ENCODE results near the gene GDA.

GDA gene

GRCh38 chr9:72128526-72128925 lies 20.7 kb upstream of the GDA start:
- Histone ChIP-seq H3K9me3 (ENCODE audit: severe bottlenecking) (no peaks in the 10 kb centered on the region), H3K27ac (no peak overlapping the region), H3K36me3 (no peaks in the 10 kb centered on the region), H3K4me3 (ENCODE audit: low read depth, low read length) (no peak overlapping the region), H3K27me3 (ENCODE audit: insufficient read depth, low read depth, severe bottlenecking) (no peaks in the 10 kb centered on the region)
- TF ChIP-seq CTCF (IDR thresholded peaks at IDR 0.05; ENCODE audit: low read depth, low read length) = no peak
- DNase-seq = no peak

GRCh38 chr9:72129271-72130156 lies 19.7 kb upstream of the GDA start:
- Histone ChIP-seq H3K4me3 (ENCODE audit: low read depth, low read length) (no peak overlapping the region), H3K27ac (no peak overlapping the region), H3K36me3 (no peaks in the 10 kb centered on the region), H3K9me3 (ENCODE audit: severe bottlenecking) (no peaks in the 10 kb centered on the region), H3K27me3 (ENCODE audit: insufficient read depth, low read depth, severe bottlenecking) (no peaks in the 10 kb centered on the region)
- no peak for TF ChIP-seq CTCF (IDR thresholded peaks at IDR 0.05; ENCODE audit: low read depth, low read length)
- DNase-seq = no peak

GRCh38 chr9:72130321-72130720 lies 18.9 kb upstream of the GDA start:
- Histone ChIP-seq H3K36me3 (no peaks in the 10 kb centered on the region), H3K9me3 (ENCODE audit: severe bottlenecking) (no peaks in the 10 kb centered on the region), H3K27me3 (ENCODE audit: insufficient read depth, low read depth, severe bottlenecking) (no peaks in the 10 kb centered on the region), H3K27ac (no peak overlapping the region), H3K4me3 (ENCODE audit: low read depth, low read length) (no peak overlapping the region)
- no peak for DNase-seq
- no peak for TF ChIP-seq CTCF (IDR thresholded peaks at IDR 0.05; ENCODE audit: low read depth, low read length)

GRCh38 chr9:72131206-72131605 lies 18.0 kb upstream of the GDA start:
- H3K4me3 ChIP-seq (ENCODE audit: low read depth, low read length) = no peak overlapping the region
- no peaks in the 10 kb centered on the region for H3K36me3 ChIP-seq
- DNase-seq = no peak
- no peaks in the 10 kb centered on the region for H3K27me3 ChIP-seq (ENCODE audit: insufficient read depth, low read depth, severe bottlenecking)
- no peaks in the 10 kb centered on the region for H3K9me3 ChIP-seq (ENCODE audit: severe bottlenecking)
- no peak overlapping the region for H3K27ac ChIP-seq
- TF ChIP-seq CTCF (IDR thresholded peaks at IDR 0.05; ENCODE audit: low read depth, low read length) = no peak

- TF ChIP-seq CTCF (IDR thresholded peaks at IDR 0.05; ENCODE audit: low read depth, low read length) = no peak
- Histone ChIP-seq H3K9me3 (ENCODE audit: severe bottlenecking) (no peaks in the 10 kb centered on the region), H3K36me3 (no peaks in the 10 kb centered on the region), H3K27ac (no peak overlapping the region), H3K4me3 (ENCODE audit: low read depth, low read length) (no peak overlapping the region), H3K27me3 (ENCODE audit: insufficient read depth, low read depth, severe bottlenecking) (no peaks in the 10 kb centered on the region)
- DNase-seq = no peak
Measured at GRCh38 chr9:72132052-72132451, 17.2 kb upstream of the GDA start.
